Erythroblast (primary cell): ENCODE measurements around the gene KLHDC7B.

Experiments used
- GATA1 ChIP-seq: IDR thresholded peaks from 2 replicates; pipeline ENCODE4 v1.6.1; 2011; ENCODE audit warnings: low read depth, mild to moderate bottlenecking, control low read depth, low read length, moderate library complexity
- POLR2A ChIP-seq: IDR thresholded peaks from 2 replicates; pipeline ENCODE4 v1.6.1; 2011; ENCODE audit warnings: mild to moderate bottlenecking, low read length

- TF ChIP-seq POLR2A = no peak
- no peak for TF ChIP-seq GATA1
Measured at GRCh38 chr22:50548040-50548920, 2.6 kb downstream of the KLHDC7B start.
